Measurements from ENCODE around the gene FOXP4. TPM values are rescaled to one million over a fixed set of nuclear protein-coding genes. Genes with fewer than 3 reads are reported as not detected.

Gene FOXP4
- total and polyA plus RNA-seq, 10 donors = 3.0 to 12.1 (median 6.5) TPM

DNA sequence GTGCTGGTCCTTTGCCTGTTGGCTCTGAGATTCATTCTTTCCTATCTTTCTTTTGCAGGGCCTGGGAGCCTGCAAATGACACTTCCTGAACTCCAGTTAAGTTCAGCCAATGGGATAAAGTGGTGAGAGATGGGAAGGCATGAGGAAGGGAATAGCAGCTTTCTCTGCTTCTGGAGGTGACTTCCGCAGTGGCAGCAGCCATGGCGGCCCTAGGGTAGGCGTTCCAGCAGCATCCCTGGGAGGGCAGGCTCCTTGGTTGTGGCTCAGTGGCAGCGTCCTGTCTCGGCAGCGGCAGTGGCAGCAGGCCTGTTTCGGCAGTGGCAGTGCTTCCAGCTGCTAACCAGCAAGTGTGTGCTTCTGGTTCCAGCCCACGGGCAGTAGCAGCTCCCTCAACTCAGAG lies 84.8 kb downstream of the FOXP4 start:
- H3K9me3 ChIP-seq = no peaks in the 10 kb centered on the region
- no peaks in the 10 kb centered on the region for H3K4me1 ChIP-seq
- H3K27ac ChIP-seq = no peak overlapping the region
- 78 to 96% (median 90%) methylated on average over 6 to 8 of the region's 8 CpGs for WGBS, 5 donors
- peaks cover 0 to 63% (median under 1%) of the 10 kb centered on the region in 7 donors for H3K27me3 ChIP-seq (replicated peaks in 1 of 7)
- H3K4me3 ChIP-seq = no peak overlapping the region
- intact Hi-C loops (cut with DNase I; ENCODE audit: low total_unique reads) = no loop called here
- no peaks in the 10 kb centered on the region for H3K36me3 ChIP-seq
- TF ChIP-seq, protein P1, sequence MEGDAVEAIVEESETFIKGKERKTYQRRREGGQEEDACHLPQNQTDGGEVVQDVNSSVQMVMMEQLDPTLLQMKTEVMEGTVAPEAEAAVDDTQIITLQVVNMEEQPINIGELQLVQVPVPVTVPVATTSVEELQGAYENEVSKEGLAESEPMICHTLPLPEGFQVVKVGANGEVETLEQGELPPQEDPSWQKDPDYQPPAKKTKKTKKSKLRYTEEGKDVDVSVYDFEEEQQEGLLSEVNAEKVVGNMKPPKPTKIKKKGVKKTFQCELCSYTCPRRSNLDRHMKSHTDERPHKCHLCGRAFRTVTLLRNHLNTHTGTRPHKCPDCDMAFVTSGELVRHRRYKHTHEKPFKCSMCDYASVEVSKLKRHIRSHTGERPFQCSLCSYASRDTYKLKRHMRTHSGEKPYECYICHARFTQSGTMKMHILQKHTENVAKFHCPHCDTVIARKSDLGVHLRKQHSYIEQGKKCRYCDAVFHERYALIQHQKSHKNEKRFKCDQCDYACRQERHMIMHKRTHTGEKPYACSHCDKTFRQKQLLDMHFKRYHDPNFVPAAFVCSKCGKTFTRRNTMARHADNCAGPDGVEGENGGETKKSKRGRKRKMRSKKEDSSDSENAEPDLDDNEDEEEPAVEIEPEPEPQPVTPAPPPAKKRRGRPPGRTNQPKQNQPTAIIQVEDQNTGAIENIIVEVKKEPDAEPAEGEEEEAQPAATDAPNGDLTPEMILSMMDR (IDR thresholded peaks at IDR 0.05 in 8 of 11, conservative IDR thresholded peaks at IDR 0.05 in 3 of 11) = no peak
- TF ChIP-seq POLR2A (IDR thresholded peaks at IDR 0.05) = no peak
- TF ChIP-seq POLR2AphosphoS5 (IDR thresholded peaks at IDR 0.05) = no peak
- DNase-seq = no peak

DNA sequence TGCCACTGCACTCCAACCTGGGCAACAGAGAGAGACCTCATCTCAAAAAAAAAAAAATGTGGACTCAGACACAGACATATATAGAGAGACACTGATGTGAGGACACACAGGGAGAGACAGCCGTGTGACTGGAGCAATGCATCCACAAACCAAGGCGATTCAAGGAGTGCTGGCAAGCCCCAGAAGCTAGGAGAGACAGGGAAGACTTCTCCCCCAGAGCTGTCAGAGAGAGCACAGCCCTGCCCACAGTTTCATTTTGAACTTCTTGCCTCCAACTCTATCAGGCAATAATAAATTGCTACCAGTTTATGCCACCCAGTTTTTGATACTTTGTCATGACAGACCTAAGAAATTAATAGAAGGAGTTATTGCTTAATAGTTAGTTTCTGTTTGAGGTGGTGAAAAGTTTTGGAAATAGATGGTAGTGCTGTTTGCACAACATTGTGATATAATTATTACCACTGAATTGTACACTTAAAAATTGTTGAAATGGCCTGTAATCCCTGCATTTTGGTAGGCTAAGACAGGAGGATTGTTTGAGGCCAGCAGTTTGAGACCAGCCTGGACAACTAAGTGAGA lies 87.0 kb downstream of the FOXP4 start:
- peaks cover 5 to 73% (median 23%) of the 10 kb centered on the region in 7 donors for H3K27me3 ChIP-seq (replicated peaks in 1 of 7)
- no peaks in the 10 kb centered on the region for H3K36me3 ChIP-seq
- no peak overlapping the region for H3K4me3 ChIP-seq
- no peak overlapping the region for H3K27ac ChIP-seq
- intact Hi-C loops (cut with DNase I; ENCODE audit: low total_unique reads) = no loop called here
- DNase-seq = no peak
- H3K9me3 ChIP-seq = no peaks in the 10 kb centered on the region
- TF ChIP-seq POLR2AphosphoS5 (IDR thresholded peaks at IDR 0.05) = no peak
- no peak for TF ChIP-seq POLR2A (IDR thresholded peaks at IDR 0.05)
- TF ChIP-seq, protein P1 (IDR thresholded peaks at IDR 0.05 in 8 of 11, conservative IDR thresholded peaks at IDR 0.05 in 3 of 11) = no peak
- 63 to 95% (median 71%) methylated on average over 2 of the region's 2 CpGs for WGBS, 5 donors
- peaks cover 8 to 16% (median 15%) of the 10 kb centered on the region in 6 donors for H3K4me1 ChIP-seq

DNA sequence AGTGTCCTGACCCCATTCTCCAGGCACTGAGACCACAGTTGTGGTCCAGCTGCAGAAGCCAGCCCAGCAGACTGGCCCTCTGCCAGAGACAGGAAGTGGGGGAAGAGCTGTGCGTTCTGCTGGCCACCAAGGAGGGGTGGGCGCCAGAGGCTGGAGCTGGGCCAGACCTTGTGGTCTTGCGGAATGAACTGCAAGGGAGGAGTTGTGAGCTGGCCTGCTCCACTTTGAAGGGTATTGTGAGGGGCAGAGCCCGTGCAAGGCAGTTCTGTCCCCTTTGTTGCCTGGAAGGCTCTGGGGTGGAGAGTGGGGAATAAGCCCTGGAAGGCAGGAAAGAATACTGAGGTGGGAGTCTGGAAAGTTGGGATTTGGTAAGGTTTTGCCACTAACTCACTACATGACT lies 88.5 kb downstream of the FOXP4 start:
- TF ChIP-seq, protein P1 (IDR thresholded peaks at IDR 0.05 in 8 of 11, conservative IDR thresholded peaks at IDR 0.05 in 3 of 11) = no peak
- TF ChIP-seq POLR2A (IDR thresholded peaks at IDR 0.05) = no peak
- no peak for TF ChIP-seq POLR2AphosphoS5 (IDR thresholded peaks at IDR 0.05)
- H3K27me3 ChIP-seq (replicated peaks in 1 of 7) = peaks cover 7 to 74% (median 36%) of the 10 kb centered on the region in 7 donors
- no peaks in the 10 kb centered on the region for H3K36me3 ChIP-seq
- DNase-seq = peak; percentile 60
- WGBS, 5 donors = 17 to 40% (median 24%) methylated on average over 3 to 4 of the region's 4 CpGs
- H3K9me3 ChIP-seq = no peaks in the 10 kb centered on the region
- H3K27ac ChIP-seq = no peak overlapping the region
- H3K4me1 ChIP-seq = peaks cover 14 to 31% (median 26%) of the 10 kb centered on the region in 6 donors
- intact Hi-C loops (cut with DNase I; ENCODE audit: low total_unique reads) = no loop called here
- no peak overlapping the region for H3K4me3 ChIP-seq

DNA sequence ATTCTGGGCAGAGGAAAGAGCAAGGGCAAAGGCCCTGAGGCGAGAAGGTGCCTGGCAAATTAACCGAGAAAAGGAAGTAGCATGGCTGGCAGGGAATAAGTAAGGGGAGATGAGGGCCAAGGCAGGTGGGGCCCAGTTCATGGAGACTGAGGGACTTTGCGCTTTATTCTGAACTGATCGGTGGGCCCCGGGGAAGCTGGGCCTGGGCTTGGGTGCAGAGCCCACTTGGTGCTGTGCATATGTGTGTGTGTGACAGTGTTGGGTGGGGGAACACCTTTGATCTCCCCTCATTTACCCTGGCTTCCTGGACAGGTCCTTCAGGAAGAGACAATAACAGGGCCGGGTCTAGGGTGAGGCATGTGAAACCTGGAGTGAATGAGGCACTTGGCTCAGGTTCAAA lies 89.2 kb downstream of the FOXP4 start:
- 62 to 82% (median 69%) methylated on average over 6 of the region's 6 CpGs for WGBS, 5 donors
- peaks cover 7 to 76% (median 36%) of the 10 kb centered on the region in 7 donors for H3K27me3 ChIP-seq (replicated peaks in 1 of 7)
- H3K27ac ChIP-seq = no peak overlapping the region
- peaks cover 14 to 32% (median 26%) of the 10 kb centered on the region in 6 donors for H3K4me1 ChIP-seq
- intact Hi-C loops (cut with DNase I; ENCODE audit: low total_unique reads) = no loop called here
- peak; percentile 48 for DNase-seq
- no peaks in the 10 kb centered on the region for H3K36me3 ChIP-seq
- TF ChIP-seq POLR2AphosphoS5 (IDR thresholded peaks at IDR 0.05) (no peak), POLR2A (IDR thresholded peaks at IDR 0.05) (no peak)
- TF ChIP-seq, protein P1 (IDR thresholded peaks at IDR 0.05 in 8 of 11, conservative IDR thresholded peaks at IDR 0.05 in 3 of 11) = no peak
- H3K9me3 ChIP-seq = no peaks in the 10 kb centered on the region
- H3K4me3 ChIP-seq = no peak overlapping the region

All from spleen (tissue), 11 donors.